Activated T-helper 2 cell treated with anti-CD3 and anti-CD28 coated beads, Interferon-gamma antibody, Interleukin-2, Interleukin-4, amounts not matched to agents 10 μg/mL and 5 μg/mL and 100 μg/mL, durations not matched to agents 14 hours and 24 hours and 36 hours (primary cell): ENCODE results near the gene SPHKAP. TPM values are rescaled to one million over a fixed set of nuclear protein-coding genes. Genes with fewer than 3 reads are reported as not detected.

Experiments
- DNase-seq: peaks from one replicate; pipeline ENCODE4 v3.0.0; 2021; ENCODE audit warnings: low spot score
- H3K27ac Mint-ChIP-seq: one replicate; pipeline ENCODE4 v1.8.0; 2021; ENCODE audit warnings: mixed read lengths
- H3K27me3 Mint-ChIP-seq: one replicate; pipeline ENCODE4 v1.8.0; 2021; ENCODE audit warnings: low read depth, mixed read lengths
- H3K36me3 Mint-ChIP-seq: one replicate; pipeline ENCODE4 v1.8.0; 2021; ENCODE audit warnings: low read depth, mixed read lengths
- H3K4me1 Mint-ChIP-seq: one replicate; pipeline ENCODE4 v1.8.0; 2021; ENCODE audit warnings: low read depth, mixed read lengths
- H3K4me3 Mint-ChIP-seq: one replicate; pipeline ENCODE4 v1.8.0; 2021; ENCODE audit warnings: low read depth, mild to moderate bottlenecking, moderate library complexity, mixed read lengths
- H3K9me3 Mint-ChIP-seq: one replicate; pipeline ENCODE4 v1.8.0; 2021; ENCODE audit warnings: mixed read lengths
- intact Hi-C: fragments of 100-400 bp; cut with micrococcal nuclease; formaldehyde crosslinking; loops from one replicate; pipeline ENCODE4 v1.15.1; 2023
- total RNA-seq: library from RNA; stranded (reverse); gene quantifications from 2 replicates; pipeline ENCODE4 v1.2.3, GENCODE V29; 2022

The SPHKAP gene
- total RNA-seq, 1 donor from 2014 or later: not detected

DNA sequence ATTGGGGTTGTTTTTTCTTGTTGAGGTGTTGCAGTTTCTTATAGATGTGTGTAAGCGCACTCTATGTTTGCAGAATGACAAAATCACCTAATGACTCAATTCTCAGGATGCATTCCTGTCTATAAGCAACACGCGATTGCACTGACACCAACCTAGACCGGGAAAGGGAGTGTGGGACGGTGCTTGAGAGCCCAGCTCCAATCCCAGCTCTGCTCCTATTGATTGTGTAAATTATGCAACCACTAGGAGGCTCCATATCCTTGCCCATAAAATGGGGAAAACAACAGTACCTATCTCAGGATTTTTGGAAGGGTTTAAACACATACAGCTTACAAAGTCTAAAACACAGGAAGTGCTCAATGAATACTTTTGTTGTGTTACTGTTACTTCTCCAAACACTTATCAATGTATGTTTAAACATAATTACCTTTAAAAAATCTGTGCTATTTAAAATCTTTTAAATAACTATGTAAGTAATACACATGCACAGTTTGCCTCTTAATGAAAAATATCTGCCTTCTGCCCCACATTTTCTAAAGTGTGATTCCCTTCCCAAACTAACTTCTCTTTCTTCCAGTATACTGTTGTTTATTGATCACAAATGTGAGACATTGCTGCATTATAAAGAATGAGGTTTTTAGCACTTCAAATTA lies 132.5 kb downstream of the SPHKAP start:
- Mint-ChIP-seq H3K36me3 (no peaks in the 10 kb centered on the region), H3K4me3 (no peak overlapping the region), H3K27me3 (no peaks in the 10 kb centered on the region), H3K9me3 (no peaks in the 10 kb centered on the region), H3K27ac (no peak overlapping the region), H3K4me1 (no peaks in the 10 kb centered on the region)
- intact Hi-C loops: no loop called here
- no peak for DNase-seq

DNA sequence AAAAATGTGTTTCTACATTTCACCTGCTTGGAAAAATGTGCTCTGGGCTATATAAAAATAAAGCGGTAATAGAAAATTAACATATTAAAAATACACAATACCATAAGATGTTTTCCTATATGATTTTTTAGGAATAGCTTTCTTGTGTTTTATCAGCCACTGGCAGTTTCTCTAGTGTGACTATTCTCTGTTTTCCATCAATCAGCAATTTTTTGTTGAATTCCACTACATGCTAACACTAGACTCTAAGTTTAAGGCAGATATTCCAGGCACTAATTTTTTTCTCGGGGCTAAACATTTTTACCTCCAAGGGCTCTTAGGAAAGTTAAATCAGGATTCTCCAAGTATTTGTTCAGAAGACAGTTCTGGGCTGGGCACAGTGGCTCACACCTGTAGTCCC lies 140.5 kb downstream of the SPHKAP start:
- no peaks in the 10 kb centered on the region for H3K4me1 Mint-ChIP-seq
- H3K4me3 Mint-ChIP-seq: no peak overlapping the region
- no peaks in the 10 kb centered on the region for H3K9me3 Mint-ChIP-seq
- intact Hi-C loops: no loop called here
- H3K27ac Mint-ChIP-seq: no peak overlapping the region
- H3K36me3 Mint-ChIP-seq: no peaks in the 10 kb centered on the region
- no peak for DNase-seq
- no peaks in the 10 kb centered on the region for H3K27me3 Mint-ChIP-seq

DNA sequence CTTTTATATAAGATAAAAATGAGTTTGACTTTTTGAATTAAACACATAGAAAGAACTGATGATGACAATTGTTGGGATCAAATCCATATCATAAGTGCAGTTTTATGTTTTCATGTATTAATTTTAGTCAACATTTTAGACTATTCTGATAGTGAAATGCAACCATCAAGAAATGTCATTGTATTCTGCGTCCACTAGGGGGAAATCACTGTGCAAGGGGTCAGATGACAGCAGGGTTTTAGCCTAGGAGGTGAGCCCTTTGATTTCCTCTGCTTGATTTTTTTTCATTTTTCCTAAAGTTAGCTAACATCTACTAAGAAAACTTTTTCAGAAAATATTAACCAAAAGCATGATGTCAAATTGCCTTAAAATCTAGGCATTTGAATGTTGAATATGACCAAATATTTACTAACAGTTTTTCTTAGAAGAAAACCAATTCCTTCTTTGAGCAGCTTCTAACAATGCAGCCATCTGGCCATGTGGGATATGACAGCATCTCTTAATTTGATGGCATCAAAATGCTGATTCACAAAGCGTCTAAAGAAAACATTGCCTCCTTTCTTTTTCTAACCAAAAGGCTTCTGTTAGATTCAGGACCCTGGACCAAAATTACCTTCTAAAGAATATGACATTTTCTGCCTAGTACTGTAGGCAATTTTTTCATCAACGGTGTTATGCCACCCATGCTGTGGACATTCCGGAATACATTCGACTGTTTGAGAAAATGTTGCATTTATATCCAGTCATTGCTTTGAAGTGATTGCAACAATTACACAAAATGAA lies 141.5 kb downstream of the SPHKAP start:
- Mint-ChIP-seq H3K4me3 (no peak overlapping the region), H3K9me3 (no peaks in the 10 kb centered on the region), H3K27me3 (no peaks in the 10 kb centered on the region), H3K36me3 (no peaks in the 10 kb centered on the region), H3K4me1 (no peaks in the 10 kb centered on the region), H3K27ac (no peak overlapping the region)
- no peak for DNase-seq
- intact Hi-C loops: no loop called here

DNA sequence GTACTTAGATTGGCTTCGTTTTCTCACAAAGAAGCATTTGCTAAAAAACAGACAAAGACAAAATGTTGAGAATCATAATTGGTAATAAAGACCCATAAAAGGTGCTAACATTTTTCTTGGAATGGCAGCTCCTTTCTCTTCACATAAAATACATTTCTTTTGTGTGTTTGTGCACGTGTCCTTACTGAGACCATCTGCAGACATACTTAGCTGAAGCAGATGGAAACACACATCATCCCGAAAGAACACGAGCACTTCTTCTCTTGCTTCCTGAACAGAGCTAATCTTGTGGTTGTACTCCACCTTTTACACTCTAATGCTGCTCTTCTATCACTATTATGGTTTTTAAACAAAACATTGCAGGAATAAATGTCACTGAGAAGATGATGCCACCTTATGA lies 142.5 kb downstream of the SPHKAP start:
- intact Hi-C loops: no loop called here
- no peaks in the 10 kb centered on the region for H3K27me3 Mint-ChIP-seq
- H3K27ac Mint-ChIP-seq: no peak overlapping the region
- DNase-seq: no peak
- no peaks in the 10 kb centered on the region for H3K4me1 Mint-ChIP-seq
- H3K4me3 Mint-ChIP-seq: no peak overlapping the region
- H3K36me3 Mint-ChIP-seq: no peaks in the 10 kb centered on the region
- H3K9me3 Mint-ChIP-seq: no peaks in the 10 kb centered on the region

DNA sequence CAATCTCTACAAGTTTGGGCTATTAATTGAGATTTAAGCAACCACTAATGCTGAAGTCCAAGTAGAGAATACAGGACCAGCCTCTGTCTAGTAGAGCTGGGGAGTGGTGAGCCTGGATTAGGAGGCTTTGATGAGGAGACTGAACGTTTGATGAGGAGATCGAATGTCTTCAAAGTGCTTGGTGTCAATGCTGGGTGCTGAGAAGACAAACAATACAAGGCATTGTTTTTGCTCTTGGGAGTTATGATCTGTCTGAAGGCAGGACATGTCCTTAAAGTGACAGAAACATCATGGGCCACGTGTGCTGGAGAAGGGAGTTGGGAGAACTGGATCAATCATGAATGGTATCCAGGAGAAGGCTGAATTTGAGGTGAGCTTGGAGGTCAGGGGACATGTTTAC lies 143.6 kb downstream of the SPHKAP start:
- Mint-ChIP-seq H3K27me3 (no peaks in the 10 kb centered on the region), H3K4me1 (no peaks in the 10 kb centered on the region), H3K9me3 (no peaks in the 10 kb centered on the region), H3K27ac (no peak overlapping the region), H3K36me3 (no peaks in the 10 kb centered on the region), H3K4me3 (no peak overlapping the region)
- intact Hi-C loops: no loop called here
- no peak for DNase-seq

DNA sequence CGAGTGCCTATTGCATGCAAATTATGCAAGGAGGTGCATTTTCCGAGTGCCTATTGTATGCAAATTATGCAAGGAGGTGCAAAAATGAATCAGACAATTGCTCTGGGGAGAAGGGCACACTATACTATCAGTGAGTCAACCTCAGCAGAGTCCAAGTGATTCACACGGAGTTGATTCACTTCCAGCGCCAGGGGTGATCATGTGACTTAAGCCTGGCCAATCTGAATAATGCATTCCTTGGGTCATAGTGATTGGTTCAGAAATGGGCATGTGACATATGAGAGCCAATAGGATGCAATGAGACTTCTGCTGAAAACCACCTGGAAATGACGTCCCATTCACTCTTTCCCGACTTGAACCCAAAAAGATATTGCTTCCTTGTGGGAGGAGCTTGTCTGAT lies 157.9 kb downstream of the SPHKAP start:
- intact Hi-C loops: no loop called here
- Mint-ChIP-seq H3K4me3 (no peak overlapping the region), H3K27ac (no peak overlapping the region)

DNA sequence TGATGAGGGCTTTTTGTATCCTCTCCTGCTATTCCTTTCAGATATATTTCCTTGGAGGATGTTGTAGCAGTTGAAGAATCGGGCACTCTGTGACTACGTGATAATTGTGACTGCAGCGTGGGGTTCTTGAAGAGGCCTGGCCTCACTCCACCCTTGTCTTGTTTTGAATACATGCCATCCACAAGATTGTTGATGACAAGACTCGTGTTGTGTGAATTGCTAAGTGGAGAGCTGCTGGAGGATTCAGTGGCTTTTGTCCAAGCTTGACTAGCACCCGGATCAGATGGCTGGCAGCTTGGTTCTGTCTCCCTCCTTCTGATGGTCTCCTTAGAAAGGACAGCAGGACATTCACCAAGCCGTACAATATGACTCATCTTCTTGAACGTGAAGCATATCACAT lies 163.2 kb downstream of the SPHKAP start:
- DNase-seq: no peak
- Mint-ChIP-seq H3K27ac (no peak overlapping the region), H3K27me3 (no peaks in the 10 kb centered on the region), H3K9me3 (peaks cover 8% of the 10 kb centered on the region), H3K4me3 (no peak overlapping the region), H3K4me1 (no peaks in the 10 kb centered on the region), H3K36me3 (no peaks in the 10 kb centered on the region)
- intact Hi-C loops: no loop called here

More for the DNA sequence above, 157.9 kb downstream of the SPHKAP start:
- Mint-ChIP-seq H3K36me3 (no peaks in the 10 kb centered on the region), H3K27me3 (no peaks in the 10 kb centered on the region), H3K9me3 (peaks cover 11% of the 10 kb centered on the region), H3K4me1 (no peaks in the 10 kb centered on the region)
- DNase-seq: no peak

DNA sequence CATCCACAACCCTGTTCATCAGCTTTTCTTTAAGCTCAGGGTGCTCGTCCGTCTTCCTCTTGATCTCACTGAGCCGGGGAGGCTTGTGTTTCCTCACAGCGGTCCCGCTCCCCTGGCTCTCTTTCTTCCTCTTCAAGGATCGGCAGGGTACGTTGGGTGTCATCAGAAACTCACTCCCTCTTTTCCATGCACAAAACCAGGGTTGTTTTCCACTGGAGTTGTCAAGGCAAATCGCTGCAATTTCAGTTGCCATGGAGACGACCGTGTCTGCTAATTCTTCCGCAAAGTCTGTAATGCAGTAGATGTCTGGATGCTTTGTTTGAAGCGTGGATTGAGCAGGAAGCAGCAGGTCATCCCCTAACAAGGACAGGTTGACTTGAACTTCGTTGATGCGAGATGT lies 163.7 kb downstream of the SPHKAP start:
- H3K4me3 Mint-ChIP-seq: no peak overlapping the region
- no peaks in the 10 kb centered on the region for H3K36me3 Mint-ChIP-seq
- intact Hi-C loops: no loop called here
- H3K27me3 Mint-ChIP-seq: no peaks in the 10 kb centered on the region
- H3K9me3 Mint-ChIP-seq: peaks cover 8% of the 10 kb centered on the region
- no peaks in the 10 kb centered on the region for H3K4me1 Mint-ChIP-seq
- no peak for DNase-seq
- H3K27ac Mint-ChIP-seq: no peak overlapping the region

DNA sequence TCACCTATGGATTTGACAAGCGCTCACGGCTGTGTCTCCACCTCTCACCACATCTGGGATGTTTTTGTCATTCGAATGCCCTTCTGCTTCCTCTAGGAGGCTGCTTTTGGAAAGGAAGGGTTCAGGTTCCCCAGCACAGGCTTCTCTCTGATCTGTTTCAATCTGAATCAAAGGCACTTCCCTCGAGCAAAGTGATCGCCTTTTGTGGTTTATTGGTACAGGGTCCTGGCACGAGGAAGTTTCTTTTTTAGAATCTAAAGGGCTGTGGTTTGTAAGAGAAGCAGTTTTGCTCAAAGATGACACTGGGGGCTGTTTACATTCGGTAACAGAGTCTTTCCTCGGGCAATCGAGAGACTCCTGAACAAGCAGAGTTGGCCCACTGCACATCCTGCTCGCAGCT lies 165.1 kb downstream of the SPHKAP start:
- H3K4me1 Mint-ChIP-seq: no peaks in the 10 kb centered on the region
- no peak overlapping the region for H3K27ac Mint-ChIP-seq
- intact Hi-C loops: no loop called here
- DNase-seq: no peak
- no peaks in the 10 kb centered on the region for H3K27me3 Mint-ChIP-seq
- peaks cover 8% of the 10 kb centered on the region for H3K9me3 Mint-ChIP-seq
- no peaks in the 10 kb centered on the region for H3K36me3 Mint-ChIP-seq
- H3K4me3 Mint-ChIP-seq: no peak overlapping the region

DNA sequence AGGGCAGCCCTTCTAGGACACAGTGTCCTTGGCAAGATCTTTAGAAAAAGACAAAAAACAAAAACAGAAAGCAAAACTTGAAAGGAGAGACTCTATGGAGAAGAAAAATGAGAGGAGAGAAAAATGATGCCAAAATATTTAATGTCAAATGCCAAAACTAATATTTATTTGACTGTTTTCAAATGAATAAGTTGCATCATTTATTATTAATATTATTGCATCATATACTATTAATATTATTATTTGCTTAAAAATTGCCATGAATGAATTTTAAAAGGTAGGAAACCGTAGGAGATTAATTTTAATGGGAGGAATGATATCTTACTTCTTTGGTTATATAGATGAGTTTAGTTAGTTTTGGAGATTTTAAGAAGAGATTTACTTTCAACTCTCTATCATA lies 165.7 kb downstream of the SPHKAP start:
- no peaks in the 10 kb centered on the region for H3K27me3 Mint-ChIP-seq
- H3K27ac Mint-ChIP-seq: no peak overlapping the region
- H3K4me3 Mint-ChIP-seq: no peak overlapping the region
- no peaks in the 10 kb centered on the region for H3K4me1 Mint-ChIP-seq
- no peaks in the 10 kb centered on the region for H3K36me3 Mint-ChIP-seq
- no peak for DNase-seq
- intact Hi-C loops: no loop called here
- H3K9me3 Mint-ChIP-seq: peaks cover 8% of the 10 kb centered on the region

DNA sequence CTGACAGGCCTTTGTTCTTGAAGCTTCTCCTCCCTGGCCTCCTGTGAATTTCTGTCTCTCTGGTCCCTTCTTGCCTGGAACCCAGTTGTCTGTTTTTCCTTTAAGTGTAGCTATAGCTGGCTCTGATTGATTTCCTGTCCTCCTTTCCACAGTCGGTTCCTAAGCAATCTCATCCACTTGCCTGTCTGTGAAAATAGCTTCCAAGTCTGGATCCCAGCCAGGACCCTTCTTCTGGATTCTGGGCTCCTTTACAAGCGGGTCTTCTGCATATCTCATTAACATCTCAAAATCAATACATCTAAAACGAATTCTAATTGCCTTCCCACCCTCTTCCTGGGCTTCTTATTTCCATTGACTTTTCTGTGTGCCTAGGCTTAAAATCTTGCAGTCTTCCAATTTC lies 185.1 kb downstream of the SPHKAP start:
- Mint-ChIP-seq H3K36me3 (no peaks in the 10 kb centered on the region), H3K4me1 (no peaks in the 10 kb centered on the region), H3K27me3 (no peaks in the 10 kb centered on the region), H3K9me3 (no peaks in the 10 kb centered on the region), H3K27ac (no peak overlapping the region), H3K4me3 (no peak overlapping the region)
- intact Hi-C loops: no loop called here
- DNase-seq: no peak

DNA sequence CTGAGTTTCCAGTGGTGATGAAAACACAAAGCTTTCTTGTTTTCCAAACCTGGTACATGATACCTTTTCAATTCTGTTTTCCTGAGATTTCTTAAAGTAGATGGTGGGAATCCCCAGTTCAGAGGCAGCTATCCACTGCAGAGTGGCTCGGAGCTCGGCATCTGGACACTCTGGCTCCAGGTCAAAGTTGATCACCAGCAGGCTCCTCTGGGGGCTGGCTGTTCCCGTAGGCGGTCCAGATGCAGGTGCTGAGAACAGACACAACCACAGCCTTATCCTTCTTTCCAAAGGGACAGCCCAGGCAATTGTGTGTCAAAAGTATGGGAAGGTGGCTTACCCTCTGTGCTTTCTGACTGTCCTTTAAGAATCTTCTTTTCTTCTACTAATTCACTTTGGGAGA lies 190.6 kb downstream of the SPHKAP start:
- Mint-ChIP-seq H3K27me3 (no peaks in the 10 kb centered on the region), H3K4me1 (no peaks in the 10 kb centered on the region), H3K36me3 (no peaks in the 10 kb centered on the region), H3K4me3 (no peak overlapping the region), H3K9me3 (no peaks in the 10 kb centered on the region), H3K27ac (no peak overlapping the region)
- DNase-seq: no peak
- intact Hi-C loops: no loop called here

DNA sequence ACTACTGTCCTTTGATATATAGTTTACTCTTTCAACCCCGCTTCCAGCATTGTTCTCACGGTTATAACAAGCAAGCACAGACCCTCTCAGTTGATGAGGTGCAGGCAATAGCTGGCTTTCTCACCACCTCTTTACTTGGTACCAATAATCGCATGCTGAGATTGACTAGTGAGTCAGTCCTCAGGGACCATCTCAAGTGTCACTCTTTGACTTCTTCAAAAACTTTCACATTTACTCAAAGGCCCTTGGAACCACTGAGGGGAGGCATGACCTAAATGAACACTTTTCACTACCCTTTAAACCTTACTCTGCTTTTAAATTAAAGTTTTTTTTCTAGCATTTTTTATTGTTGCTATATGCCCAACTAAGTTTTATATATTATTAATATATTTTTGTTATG lies 208.2 kb downstream of the SPHKAP start:
- Mint-ChIP-seq H3K27ac (no peak overlapping the region), H3K27me3 (no peaks in the 10 kb centered on the region), H3K4me3 (no peak overlapping the region), H3K9me3 (no peaks in the 10 kb centered on the region), H3K4me1 (no peaks in the 10 kb centered on the region), H3K36me3 (no peaks in the 10 kb centered on the region)
- intact Hi-C loops: no loop called here
- DNase-seq: no peak
